HG03457 (cell line): ENCODE measurements around the gene CD209.

Source experiments
- ATAC-seq: cut with Tn5 transposase; IDR thresholded peaks from one replicate; pipeline ENCODE4 v1.9.1; 2021; ENCODE audit warnings: moderate number of reproducible peaks; ENCODE audit not compliant: unreplicated experiment

The CD209 gene

GRCh38 chr19:7739801-7740681, 7.3 kb downstream of the CD209 start:
- no peak for ATAC-seq

GRCh38 chr19:7739211-7739755, 8.1 kb downstream of the CD209 start:
- ATAC-seq: no peak

GRCh38 chr19:7738023-7738422, 9.3 kb downstream of the CD209 start:
- ATAC-seq: no peak

GRCh38 chr19:7737215-7737614, 10.1 kb downstream of the CD209 start:
- ATAC-seq: no peak

GRCh38 chr19:7736148-7736547, 11.2 kb downstream of the CD209 start:
- ATAC-seq: no peak

GRCh38 chr19:7734220-7735203, 12.8 kb downstream of the CD209 start:
- no peak for ATAC-seq

GRCh38 chr19:7733376-7733775, 14.0 kb downstream of the CD209 start:
- no peak for ATAC-seq

- ATAC-seq: no peak
These were observed 15.3 kb downstream of the CD209 start, which contains the start of gene CLEC4G for GRCh38 chr19:7732045-7732444. Gene CLEC4G, minus strand, starts transcription at chr19:7732110. Its CDS starts 8 bp downstream, at chr19:7732102.

- ATAC-seq: no peak
These were observed 15.7 kb downstream of the CD209 start for GRCh38 chr19:7731615-7732014.

GRCh38 chr19:7731218-7731595, 16.1 kb downstream of the CD209 start:
- no peak for ATAC-seq

GRCh38 chr19:7730286-7731217, 16.8 kb downstream of the CD209 start:
- no peak for ATAC-seq

GRCh38 chr19:7729831-7730285, 17.5 kb downstream of the CD209 start:
- no peak for ATAC-seq

GRCh38 chr19:7729211-7729610, 18.1 kb downstream of the CD209 start:
- ATAC-seq: no peak

- ATAC-seq: no peak
These were observed 21.5 kb downstream of the CD209 start for GRCh38 chr19:7725791-7726190.

GRCh38 chr19:7722231-7722651, 25.1 kb downstream of the CD209 start:
- ATAC-seq: no peak

- ATAC-seq: no peak
These were observed 27.0 kb downstream of the CD209 start for GRCh38 chr19:7720351-7720750.

- ATAC-seq: no peak
These were observed 28.7 kb downstream of the CD209 start for GRCh38 chr19:7718668-7719067.

- ATAC-seq: no peak
These were observed 30.6 kb downstream of the CD209 start for GRCh38 chr19:7716762-7717161.

- no peak for ATAC-seq
These were observed 31.7 kb downstream of the CD209 start for GRCh38 chr19:7715671-7716070.

GRCh38 chr19:7710616-7711015, 36.7 kb downstream of the CD209 start:
- no peak for ATAC-seq
